CD8-positive, alpha-beta memory T cell (primary cell): Measurements from ENCODE around the gene TRPC4AP. TPM values are rescaled to one million over a fixed set of nuclear protein-coding genes. Genes with fewer than 3 reads are reported as not detected.
"Not testable (repeated sequence)": the region's sequence is repeated elsewhere in the genome, so short reads cannot be mapped to it uniquely, and the experiment has no call there.

Experiments
- CTCF ChIA-PET: fragments of 350-600 bp; sonication (Branson Sonifier 250); formaldehyde crosslinking; loops from one replicate; lab custom pipeline; 2021; ENCODE audit warnings: antibody characterized with exemption; lab: Charles Lee
- POLR2A ChIA-PET: fragments of 350-600 bp; sonication (Branson Sonifier 250); formaldehyde crosslinking; loops from one replicate; lab custom pipeline; 2021; ENCODE audit warnings: antibody characterized with exemption; lab: Charles Lee
- DNase-seq, 5 donors: peaks; one replicate each; pipeline versions ENCODE4 v3.0.0 to v3.0.0-alpha.2; 2020 to 2022; ENCODE audit warnings: mixed read lengths in 1 of 5
- H3K27ac ChIP-seq: one replicate; pipeline ENCODE4 v1.7.0; 2013; ENCODE audit warnings: low read depth, mild to moderate bottlenecking, low read length, moderate library complexity
- H3K27me3 ChIP-seq: 2 replicates; pipeline ENCODE4 v1.7.0; 2013; ENCODE audit warnings: low read length, mild to moderate bottlenecking; ENCODE audit not compliant: insufficient read depth, poor library complexity, severe bottlenecking
- H3K36me3 ChIP-seq: 2 replicates; pipeline ENCODE4 v1.7.0; 2013; ENCODE audit warnings: mild to moderate bottlenecking, low read length, moderate library complexity; ENCODE audit not compliant: insufficient read depth
- H3K4me1 ChIP-seq: 2 replicates; pipeline ENCODE4 v1.7.0; 2013; ENCODE audit warnings: mild to moderate bottlenecking, low read length, moderate library complexity; ENCODE audit not compliant: insufficient read depth
- H3K4me3 ChIP-seq: 2 replicates; pipeline ENCODE4 v1.7.0; 2013; ENCODE audit warnings: mild to moderate bottlenecking, low read length
- H3K9me3 ChIP-seq: 2 replicates; pipeline ENCODE4 v1.7.0; 2013; ENCODE audit warnings: mild to moderate bottlenecking, low read length
- H3K27ac Mint-ChIP-seq, 8 donors: one replicate each; pipeline ENCODE4 v1.8.0; 2020 to 2021; ENCODE audit warnings: mixed read lengths in 8 of 8, mild to moderate bottlenecking in 6 of 8, inconsistent platforms in 3 of 8, moderate library complexity in 3 of 8
- H3K27me3 Mint-ChIP-seq, 2 donors: one replicate each; pipeline ENCODE4 v1.8.0; 2020 to 2021; ENCODE audit warnings: mixed read lengths in 2 of 2, mild to moderate bottlenecking in 1 of 2, moderate library complexity in 1 of 2
- H3K36me3 Mint-ChIP-seq, 3 donors: one replicate each; pipeline ENCODE4 v1.8.0; 2020 to 2021; ENCODE audit warnings: mixed read lengths in 3 of 3, inconsistent platforms in 1 of 3, mild to moderate bottlenecking in 1 of 3
- H3K4me1 Mint-ChIP-seq, 3 donors: one replicate each; pipeline ENCODE4 v1.8.0; 2020 to 2021; ENCODE audit warnings: mixed read lengths in 3 of 3, inconsistent platforms in 1 of 3, mild to moderate bottlenecking in 1 of 3
- H3K4me3 Mint-ChIP-seq, 7 donors: one replicate each; pipeline ENCODE4 v1.8.0; 2020 to 2021; ENCODE audit warnings: mixed read lengths in 7 of 7, mild to moderate bottlenecking in 6 of 7, moderate library complexity in 4 of 7, inconsistent platforms in 2 of 7
- H3K9me3 Mint-ChIP-seq, 5 donors: one replicate each; pipeline ENCODE4 v1.8.0; 2020 to 2022; ENCODE audit warnings: mixed read lengths in 5 of 5, mild to moderate bottlenecking in 3 of 5, moderate library complexity in 2 of 5, inconsistent platforms in 1 of 5
- polyA plus RNA-seq: library from polyadenylated mRNA; unstranded; fragments of 300-500 nt; fragmentation: Illumina TruSeq; gene quantifications from one replicate; pipeline ENCODE4 v1.2.3, GENCODE V29; 2021
- total RNA-seq, 2 experiments: library from RNA; stranded (reverse); gene quantifications; one replicate each; pipeline ENCODE4 v1.2.3, GENCODE V29; 2021

The TRPC4AP gene
- total and polyA plus RNA-seq, 3 experiments from 2014 or later: 51.2 to 59.8 (median 53.4) TPM

GRCh38 chr20:35052616-35053015 lies 40.0 kb downstream of the TRPC4AP start:
- H3K9me3 Mint-ChIP-seq, CTCF ChIA-PET, H3K27ac ChIP-seq, H3K4me3 Mint-ChIP-seq, H3K4me1 ChIP-seq, H3K27me3 Mint-ChIP-seq, H3K4me3 ChIP-seq, DNase-seq, H3K9me3 ChIP-seq, POLR2A ChIA-PET, H3K27ac Mint-ChIP-seq, H3K27me3 ChIP-seq: not testable (repeated sequence)
- Mint-ChIP-seq H3K36me3 (peaks cover 10 to 72% (median 24%) of the 10 kb centered on the region in 3 donors), H3K4me1 (peaks cover 13 to 34% (median 25%) of the 10 kb centered on the region in 3 donors)
- peaks cover 29% of the 10 kb centered on the region for H3K36me3 ChIP-seq

GRCh38 chr20:35049776-35050352 lies 42.7 kb downstream of the TRPC4AP start:
- POLR2A ChIA-PET: no interaction called here
- CTCF ChIA-PET: no interaction called here

GRCh38 chr20:35048739-35049138 lies 43.9 kb downstream of the TRPC4AP start:
- ChIA-PET CTCF (no interaction called here), POLR2A (no interaction called here)
- DNase-seq: no peak
- Mint-ChIP-seq H3K27ac (peak overlapping the region in 1 of 8 donors; percentile 3), H3K4me3 (no peak overlapping the region), H3K36me3 (peaks cover 10 to 74% (median 19%) of the 10 kb centered on the region in 3 donors), H3K4me1 (peaks cover 2 to 6% (median 4%) of the 10 kb centered on the region in 3 donors), H3K27me3 (no peaks in the 10 kb centered on the region), H3K9me3 (no peaks in the 10 kb centered on the region)
- Histone ChIP-seq H3K27ac (no peak overlapping the region), H3K27me3 (no peaks in the 10 kb centered on the region), H3K36me3 (peaks cover 32% of the 10 kb centered on the region), H3K4me1 (no peaks in the 10 kb centered on the region), H3K4me3 (no peak overlapping the region), H3K9me3 (no peaks in the 10 kb centered on the region)

More at GRCh38 chr20:35049776-35050352, 42.7 kb downstream of the TRPC4AP start:
- H3K36me3 Mint-ChIP-seq: peaks cover 10 to 75% (median 20%) of the 10 kb centered on the region in 3 donors
- Histone ChIP-seq H3K36me3 (peaks cover 29% of the 10 kb centered on the region), H3K4me3 (no peak overlapping the region), H3K27ac (no peak overlapping the region), H3K4me1 (no peaks in the 10 kb centered on the region), H3K9me3 (no peaks in the 10 kb centered on the region), H3K27me3 (no peaks in the 10 kb centered on the region)
- H3K4me1 Mint-ChIP-seq: peaks cover 4 to 12% (median 4%) of the 10 kb centered on the region in 3 donors
- H3K4me3 Mint-ChIP-seq: no peak overlapping the region
- peak overlapping the region in 1 of 8 donors; percentile 44 for H3K27ac Mint-ChIP-seq
- no peaks in the 10 kb centered on the region for H3K27me3 Mint-ChIP-seq
- no peak for DNase-seq
- H3K9me3 Mint-ChIP-seq: no peaks in the 10 kb centered on the region

- peaks cover 0 to 12% (median 0%) of the 10 kb centered on the region in 3 donors for H3K4me1 Mint-ChIP-seq
- no peak overlapping the region for H3K4me3 Mint-ChIP-seq
- CTCF ChIA-PET: interaction anchor here (1.3 kb wide), 1 partner anchor 167 kb away, joined by 3 read pairs; no protein-coding TSS in a partner anchor
- H3K36me3 ChIP-seq: peaks cover 7% of the 10 kb centered on the region
- H3K27ac ChIP-seq: no peak overlapping the region
- DNase-seq: no peak
- H3K36me3 Mint-ChIP-seq: peaks cover 0 to 70% (median 10%) of the 10 kb centered on the region in 3 donors
- no peaks in the 10 kb centered on the region for H3K9me3 ChIP-seq
- peak overlapping the region in 1 of 8 donors; percentile 15 for H3K27ac Mint-ChIP-seq
- no peaks in the 10 kb centered on the region for H3K4me1 ChIP-seq
- no peaks in the 10 kb centered on the region for H3K9me3 Mint-ChIP-seq
- no peaks in the 10 kb centered on the region for H3K27me3 ChIP-seq
- POLR2A ChIA-PET: no interaction called here
- H3K4me3 ChIP-seq: no peak overlapping the region
- H3K27me3 Mint-ChIP-seq: peaks cover 0 to 2% of the 10 kb centered on the region in 2 donors
Observed at GRCh38 chr20:35042268-35042667, 50.3 kb downstream of the TRPC4AP start.

GRCh38 chr20:35040646-35041045 lies 52.0 kb downstream of the TRPC4AP start:
- Mint-ChIP-seq H3K9me3 (no peaks in the 10 kb centered on the region), H3K36me3 (peaks cover 0 to 67% (median 12%) of the 10 kb centered on the region in 3 donors), H3K27ac (peak overlapping the region in 1 of 8 donors; percentile 17), H3K4me3 (no peak overlapping the region), H3K27me3 (peaks cover 0 to 2% of the 10 kb centered on the region in 2 donors), H3K4me1 (peaks cover 0 to 12% (median 0%) of the 10 kb centered on the region in 3 donors)
- H3K9me3 ChIP-seq: no peaks in the 10 kb centered on the region
- H3K36me3 ChIP-seq: peaks cover 10% of the 10 kb centered on the region
- no peak overlapping the region for H3K27ac ChIP-seq
- no peak overlapping the region for H3K4me3 ChIP-seq
- ChIA-PET CTCF (no interaction called here), POLR2A (no interaction called here)
- DNase-seq: no peak
- no peaks in the 10 kb centered on the region for H3K4me1 ChIP-seq
- no peaks in the 10 kb centered on the region for H3K27me3 ChIP-seq

GRCh38 chr20:35039846-35040489 lies 52.6 kb downstream of the TRPC4AP start:
- H3K36me3 ChIP-seq: peaks cover 11% of the 10 kb centered on the region
- Mint-ChIP-seq H3K36me3 (peaks cover 0 to 70% (median 8%) of the 10 kb centered on the region in 3 donors), H3K4me3 (no peak overlapping the region), H3K4me1 (peaks cover 0 to 12% (median 0%) of the 10 kb centered on the region in 3 donors), H3K27ac (peak overlapping the region in 2 of 8 donors; percentile 50 to 56), H3K27me3 (peaks cover 0 to 2% of the 10 kb centered on the region in 2 donors), H3K9me3 (no peaks in the 10 kb centered on the region)
- H3K27ac ChIP-seq: no peak overlapping the region
- no peaks in the 10 kb centered on the region for H3K9me3 ChIP-seq
- H3K4me3 ChIP-seq: no peak overlapping the region
- H3K4me1 ChIP-seq: no peaks in the 10 kb centered on the region
- ChIA-PET CTCF (no interaction called here), POLR2A (no interaction called here)
- H3K27me3 ChIP-seq: no peaks in the 10 kb centered on the region
- DNase-seq: no peak

- no peaks in the 10 kb centered on the region for H3K27me3 ChIP-seq
- ChIA-PET POLR2A (interaction anchor here (0.6 kb wide), 1 partner anchor 12 kb away, joined by 3 read pairs; no protein-coding TSS in a partner anchor), CTCF (no interaction called here)
- Mint-ChIP-seq H3K36me3 (peaks cover 0 to 71% (median 9%) of the 10 kb centered on the region in 3 donors), H3K27me3 (peaks cover 0 to 2% of the 10 kb centered on the region in 2 donors), H3K27ac (peak overlapping the region in 4 of 8 donors; percentile 16 to 57 (median 28)), H3K4me1 (peaks cover 0 to 12% (median 0%) of the 10 kb centered on the region in 3 donors), H3K9me3 (no peaks in the 10 kb centered on the region), H3K4me3 (no peak overlapping the region)
- H3K4me1 ChIP-seq: no peaks in the 10 kb centered on the region
- no peak for DNase-seq
- no peak overlapping the region for H3K27ac ChIP-seq
- H3K36me3 ChIP-seq: peaks cover 13% of the 10 kb centered on the region
- no peak overlapping the region for H3K4me3 ChIP-seq
- H3K9me3 ChIP-seq: no peaks in the 10 kb centered on the region
Observed at GRCh38 chr20:35039146-35039545, 53.5 kb downstream of the TRPC4AP start.

GRCh38 chr20:35034145-35034544 lies 58.5 kb downstream of the TRPC4AP start:
- Mint-ChIP-seq H3K9me3 (no peaks in the 10 kb centered on the region), H3K4me3 (no peak overlapping the region), H3K27me3 (no peaks in the 10 kb centered on the region), H3K36me3 (peaks cover 0 to 65% (median 11%) of the 10 kb centered on the region in 3 donors), H3K27ac (peak overlapping the region in 1 of 8 donors; percentile 52), H3K4me1 (no peaks in the 10 kb centered on the region)
- Histone ChIP-seq H3K27me3 (no peaks in the 10 kb centered on the region), H3K9me3 (no peaks in the 10 kb centered on the region), H3K36me3 (peaks cover 31% of the 10 kb centered on the region), H3K4me3 (no peak overlapping the region), H3K4me1 (no peaks in the 10 kb centered on the region), H3K27ac (no peak overlapping the region)
- ChIA-PET CTCF (no interaction called here), POLR2A (interaction anchor here (0.6 kb wide), 1 partner anchor 343 kb away, joined by 3 read pairs; no protein-coding TSS in a partner anchor)
- no peak for DNase-seq
